HG03520 (cell line): Measurements from ENCODE around the gene ZNF169.
"Not testable (repeated sequence)": the region's sequence is repeated elsewhere in the genome, so short reads cannot be mapped to it uniquely, and the experiment has no call there.

ENCODE experiments used
- ATAC-seq: cut with Tn5 transposase; IDR thresholded peaks from one replicate; pipeline ENCODE4 v1.9.1; 2021; ENCODE audit warnings: mild to moderate bottlenecking, moderate library complexity; ENCODE audit not compliant: unreplicated experiment

ZNF169 gene

GRCh38 chr9:94341703-94342102 is 82.6 kb downstream of the ZNF169 start:
- ATAC-seq = not testable (repeated sequence)

GRCh38 chr9:94347451-94347850 is 88.4 kb downstream of the ZNF169 start:
- ATAC-seq = not testable (repeated sequence)

DNA sequence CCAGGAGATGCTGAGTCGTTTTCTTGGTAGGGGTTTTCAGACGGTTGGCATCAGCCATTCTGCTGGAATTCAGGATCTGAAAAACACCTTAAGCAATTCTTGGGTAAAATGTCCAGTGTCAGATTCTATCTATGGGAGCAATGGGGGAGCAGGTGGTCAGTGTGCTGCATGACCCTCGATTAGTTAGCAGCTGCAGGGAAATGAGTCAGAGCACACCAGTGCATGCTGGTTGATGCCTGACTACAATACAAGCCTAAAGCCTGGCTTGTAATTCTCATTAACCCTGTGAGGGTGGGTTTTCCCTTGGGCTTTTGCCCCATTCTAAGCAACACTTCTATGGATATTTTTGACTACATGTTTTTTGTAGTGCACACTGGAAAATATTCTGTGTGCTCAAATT is 89.7 kb downstream of the ZNF169 start:
- ATAC-seq = not testable (repeated sequence)
